HG02943 (cell line): ENCODE data around the gene CCDC97.
"Not testable (repeated sequence)": the region's sequence is repeated elsewhere in the genome, so short reads cannot be mapped to it uniquely, and the experiment has no call there.

Source experiments
- ATAC-seq: cut with Tn5 transposase; IDR thresholded peaks from one replicate; pipeline ENCODE4 v1.9.1; 2021; ENCODE audit warnings: mild to moderate bottlenecking, low read depth, moderate library complexity; ENCODE audit not compliant: unreplicated experiment

The CCDC97 gene

GRCh38 chr19:41310033-41310831, at the start of gene CCDC97:
Gene CCDC97, plus strand, starts transcription at chr19:41310172. Its CDS starts 139 bp downstream, at chr19:41310311.
- peak; percentile 63 for ATAC-seq

- ATAC-seq = no peak
Measured at GRCh38 chr19:41261474-41262190, 48.3 kb upstream of the CCDC97 start.

GRCh38 chr19:41263042-41263849, 46.7 kb upstream of the CCDC97 start:
- peak; percentile 8 for ATAC-seq

GRCh38 chr19:41263850-41264580, 46.0 kb upstream of the CCDC97 start, which contains the start of gene HNRNPUL1:
Gene HNRNPUL1, plus strand, starts transcription at chr19:41264372. Its CDS starts 132 bp downstream, at chr19:41264504.
- peak; percentile 66 for ATAC-seq

GRCh38 chr19:41264581-41265394, 45.2 kb upstream of the CCDC97 start:
- ATAC-seq = no peak

- no peak for ATAC-seq
Measured at GRCh38 chr19:41265395-41266153, 44.4 kb upstream of the CCDC97 start.

- no peak for ATAC-seq
Measured at GRCh38 chr19:41269055-41269454, 40.9 kb upstream of the CCDC97 start.

- no peak for ATAC-seq
Measured at GRCh38 chr19:41269571-41269970, 40.4 kb upstream of the CCDC97 start.

GRCh38 chr19:41273076-41273475, 36.9 kb upstream of the CCDC97 start:
- ATAC-seq = no peak

GRCh38 chr19:41274802-41275201, 35.2 kb upstream of the CCDC97 start:
- no peak for ATAC-seq

- no peak for ATAC-seq
Measured at GRCh38 chr19:41276231-41276630, 33.7 kb upstream of the CCDC97 start.

- ATAC-seq = no peak
Measured at GRCh38 chr19:41278478-41278877, 31.5 kb upstream of the CCDC97 start.

GRCh38 chr19:41288673-41289530, 21.1 kb upstream of the CCDC97 start:
- ATAC-seq = no peak

- not testable (repeated sequence) for ATAC-seq
Measured at GRCh38 chr19:41289814-41290213, 20.2 kb upstream of the CCDC97 start.

- no peak for ATAC-seq
Measured at GRCh38 chr19:41294393-41294792, 15.6 kb upstream of the CCDC97 start.

GRCh38 chr19:41295499-41295898, 14.5 kb upstream of the CCDC97 start:
- no peak for ATAC-seq

GRCh38 chr19:41296433-41296871, 13.5 kb upstream of the CCDC97 start:
- no peak for ATAC-seq
